Measurements from ENCODE around the gene PNKP.

- no peak for TF ChIP-seq SUZ12 (IDR thresholded peaks at IDR 0.05)
- TF ChIP-seq L3MBTL2 (conservative IDR thresholded peaks at IDR 0.05) = no peak
These were observed 21.0 kb downstream of the PNKP start for GRCh38 chr19:49846408-49846807.

Measured in HEK293T (cell line).